ENCODE measurements around the gene SLC24A4. TPM values are rescaled to one million over a fixed set of nuclear protein-coding genes. Genes with fewer than 3 reads are reported as not detected.
"Not testable (repeated sequence)": the region's sequence is repeated elsewhere in the genome, so short reads cannot be mapped to it uniquely, and the experiment has no call there.

Gene SLC24A4
- total RNA-seq, 1 donor from 2014 or later = not detected

DNA sequence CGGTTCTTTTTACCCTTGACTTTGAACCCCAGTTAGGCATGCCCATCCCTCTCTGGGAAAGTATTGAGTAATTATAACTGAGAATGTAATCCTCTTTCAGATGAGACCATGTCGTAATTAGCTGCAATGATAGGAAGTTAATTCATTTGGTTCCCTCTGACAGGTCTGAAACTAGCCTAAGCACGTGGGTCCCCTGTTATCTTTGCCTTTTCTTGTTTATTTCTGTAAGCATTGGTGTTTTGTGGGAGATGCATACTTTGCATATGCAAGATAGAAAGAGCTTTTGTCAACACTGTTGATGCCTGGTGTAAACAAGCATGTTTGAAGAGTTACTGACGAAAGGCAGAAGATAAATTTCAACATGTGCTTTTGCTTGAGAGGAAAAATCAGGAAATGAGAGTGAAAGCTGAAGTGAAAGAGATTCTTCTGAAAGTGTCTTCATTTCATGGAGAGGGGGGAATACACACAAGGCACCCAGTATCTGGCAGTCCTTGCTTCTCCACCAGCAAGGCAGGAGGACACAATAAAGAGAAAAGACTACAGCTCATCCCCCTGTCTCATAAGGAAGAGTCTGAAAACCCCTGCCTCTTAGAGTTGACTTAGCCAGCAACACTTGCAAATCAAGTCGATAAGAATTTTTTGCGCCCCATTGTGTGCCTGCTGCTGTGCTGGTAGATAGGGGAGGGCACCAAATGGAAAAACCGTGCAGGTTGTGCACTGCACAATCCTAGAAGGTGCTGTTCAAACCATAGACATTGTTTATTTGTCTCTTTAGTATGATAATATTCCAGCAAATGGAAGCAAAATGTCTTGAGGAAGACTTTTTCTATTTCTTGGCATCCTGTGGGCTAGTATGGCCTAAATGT, 77.8 kb downstream of the SLC24A4 start:
- Mint-ChIP-seq H3K4me1 (ENCODE audit: unreplicated experiment) (peaks cover 8% of the 10 kb centered on the region), H3K27ac (ENCODE audit: unreplicated experiment) (no peak overlapping the region), H3K27me3 (ENCODE audit: unreplicated experiment) (peaks cover 13% of the 10 kb centered on the region), H3K4me3 (ENCODE audit: unreplicated experiment) (no peak overlapping the region), H3K36me3 (ENCODE audit: unreplicated experiment) (no peaks in the 10 kb centered on the region), H3K9me3 (ENCODE audit: unreplicated experiment) (no peaks in the 10 kb centered on the region)
- DNase-seq (ENCODE audit: extremely low spot score, unreplicated experiment) = no peak
- TF ChIP-seq, protein P1, sequence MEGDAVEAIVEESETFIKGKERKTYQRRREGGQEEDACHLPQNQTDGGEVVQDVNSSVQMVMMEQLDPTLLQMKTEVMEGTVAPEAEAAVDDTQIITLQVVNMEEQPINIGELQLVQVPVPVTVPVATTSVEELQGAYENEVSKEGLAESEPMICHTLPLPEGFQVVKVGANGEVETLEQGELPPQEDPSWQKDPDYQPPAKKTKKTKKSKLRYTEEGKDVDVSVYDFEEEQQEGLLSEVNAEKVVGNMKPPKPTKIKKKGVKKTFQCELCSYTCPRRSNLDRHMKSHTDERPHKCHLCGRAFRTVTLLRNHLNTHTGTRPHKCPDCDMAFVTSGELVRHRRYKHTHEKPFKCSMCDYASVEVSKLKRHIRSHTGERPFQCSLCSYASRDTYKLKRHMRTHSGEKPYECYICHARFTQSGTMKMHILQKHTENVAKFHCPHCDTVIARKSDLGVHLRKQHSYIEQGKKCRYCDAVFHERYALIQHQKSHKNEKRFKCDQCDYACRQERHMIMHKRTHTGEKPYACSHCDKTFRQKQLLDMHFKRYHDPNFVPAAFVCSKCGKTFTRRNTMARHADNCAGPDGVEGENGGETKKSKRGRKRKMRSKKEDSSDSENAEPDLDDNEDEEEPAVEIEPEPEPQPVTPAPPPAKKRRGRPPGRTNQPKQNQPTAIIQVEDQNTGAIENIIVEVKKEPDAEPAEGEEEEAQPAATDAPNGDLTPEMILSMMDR (IDR thresholded peaks at IDR 0.05) = no peak

DNA sequence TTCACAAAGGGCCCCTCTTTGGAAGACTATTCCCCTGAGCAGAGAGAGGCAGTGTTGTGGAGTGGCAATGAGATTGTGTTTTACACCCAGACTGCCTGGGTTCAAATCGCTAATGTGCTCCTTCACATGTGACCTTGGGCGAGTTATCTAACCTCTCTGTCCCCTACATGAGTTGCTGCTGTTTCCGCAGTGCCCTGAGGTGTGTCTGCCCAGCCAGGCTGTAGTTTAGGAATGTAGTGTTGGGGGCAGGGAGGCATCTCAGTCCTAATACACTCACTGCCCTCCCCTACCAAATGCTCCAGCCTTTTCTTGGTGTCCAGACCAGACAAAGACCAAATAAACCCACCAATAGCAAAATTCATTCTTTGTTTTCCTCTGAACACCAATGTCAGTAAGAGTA, 78.6 kb downstream of the SLC24A4 start:
- no peak overlapping the region for H3K27ac Mint-ChIP-seq (ENCODE audit: unreplicated experiment)
- H3K4me1 Mint-ChIP-seq (ENCODE audit: unreplicated experiment) = peaks cover 8% of the 10 kb centered on the region
- H3K4me3 Mint-ChIP-seq (ENCODE audit: unreplicated experiment) = no peak overlapping the region

DNA sequence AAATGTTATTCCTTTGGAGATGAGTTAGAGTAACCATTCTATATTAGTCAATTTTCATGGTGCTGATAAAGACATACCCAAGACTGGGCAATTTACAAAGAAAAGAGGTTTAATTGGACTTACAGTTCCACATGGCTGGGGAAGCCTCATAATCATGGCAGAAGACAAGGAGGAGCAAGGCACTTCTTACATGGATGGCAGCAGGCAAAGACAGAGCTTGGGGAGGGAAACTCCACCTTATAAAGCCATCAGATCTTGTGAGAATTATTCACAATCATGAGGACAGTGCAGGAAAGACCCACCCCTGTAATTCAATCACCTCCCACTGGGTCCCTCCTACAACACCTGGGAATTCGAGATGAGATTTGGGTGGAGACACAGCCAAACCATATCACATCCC, 79.5 kb downstream of the SLC24A4 start:
- not testable (repeated sequence) for H3K9me3 Mint-ChIP-seq (ENCODE audit: unreplicated experiment); H3K4me3 Mint-ChIP-seq (ENCODE audit: unreplicated experiment)

More for the DNA sequence above, 78.6 kb downstream of the SLC24A4 start:
- TF ChIP-seq, protein P1 (IDR thresholded peaks at IDR 0.05) = no peak
- Mint-ChIP-seq H3K9me3 (ENCODE audit: unreplicated experiment) (no peaks in the 10 kb centered on the region), H3K27me3 (ENCODE audit: unreplicated experiment) (peaks cover 13% of the 10 kb centered on the region), H3K36me3 (ENCODE audit: unreplicated experiment) (no peaks in the 10 kb centered on the region)
- DNase-seq (ENCODE audit: extremely low spot score, unreplicated experiment) = no peak

DNA sequence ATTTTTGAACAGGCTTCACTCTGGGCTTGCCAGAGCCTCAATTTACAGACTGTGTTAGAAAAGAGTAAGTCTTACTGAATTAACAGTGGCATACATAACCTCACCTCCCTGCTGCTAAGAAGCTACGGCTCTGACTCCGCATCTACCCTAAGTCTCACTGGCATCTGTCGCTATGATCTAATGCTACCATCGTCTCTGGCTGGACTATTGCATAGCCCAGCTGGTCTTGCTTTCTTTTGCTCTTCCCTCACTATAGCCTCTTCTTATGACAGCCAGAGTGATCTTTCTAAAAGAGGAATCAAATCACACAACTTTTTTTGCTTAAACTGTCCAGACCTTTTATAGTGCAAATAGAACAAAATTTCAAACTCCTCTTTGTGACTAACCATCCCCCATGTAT, 81.1 kb downstream of the SLC24A4 start:
- TF ChIP-seq, protein P1 (IDR thresholded peaks at IDR 0.05) = no peak
- no peaks in the 10 kb centered on the region for H3K9me3 Mint-ChIP-seq (ENCODE audit: unreplicated experiment)
- H3K27ac Mint-ChIP-seq (ENCODE audit: unreplicated experiment) = no peak overlapping the region
- H3K4me3 Mint-ChIP-seq (ENCODE audit: unreplicated experiment) = no peak overlapping the region
- H3K27me3 Mint-ChIP-seq (ENCODE audit: unreplicated experiment) = peaks cover 16% of the 10 kb centered on the region
- no peaks in the 10 kb centered on the region for H3K4me1 Mint-ChIP-seq (ENCODE audit: unreplicated experiment)
- no peaks in the 10 kb centered on the region for H3K36me3 Mint-ChIP-seq (ENCODE audit: unreplicated experiment)
- no peak for DNase-seq (ENCODE audit: extremely low spot score, unreplicated experiment)

More for the DNA sequence above, 79.5 kb downstream of the SLC24A4 start:
- H3K4me1 Mint-ChIP-seq (ENCODE audit: unreplicated experiment); H3K36me3 Mint-ChIP-seq (ENCODE audit: unreplicated experiment); DNase-seq (ENCODE audit: extremely low spot score, unreplicated experiment); H3K27ac Mint-ChIP-seq (ENCODE audit: unreplicated experiment): not testable (repeated sequence)
- H3K27me3 Mint-ChIP-seq (ENCODE audit: unreplicated experiment) = peaks cover 13% of the 10 kb centered on the region

DNA sequence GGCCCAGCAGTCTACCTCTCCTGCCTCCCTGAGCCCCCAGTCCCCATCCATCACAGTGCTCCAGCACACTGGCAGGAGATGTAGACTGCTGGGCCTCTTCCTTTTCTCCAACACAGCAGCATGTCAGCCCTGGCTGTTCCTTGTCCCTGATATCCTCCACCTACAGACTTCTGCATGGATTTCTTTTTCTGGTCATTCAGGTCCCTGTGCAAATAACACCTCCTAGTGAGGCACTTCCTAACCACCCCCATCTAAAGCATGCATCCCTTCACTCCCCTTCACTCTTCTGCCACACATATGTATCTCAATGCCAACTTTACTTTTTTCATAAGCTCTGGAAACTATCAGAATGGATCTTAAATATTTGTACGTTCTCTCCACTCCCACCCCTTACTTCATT, 81.5 kb downstream of the SLC24A4 start:
- Mint-ChIP-seq H3K27ac (ENCODE audit: unreplicated experiment) (no peak overlapping the region), H3K9me3 (ENCODE audit: unreplicated experiment) (no peaks in the 10 kb centered on the region), H3K27me3 (ENCODE audit: unreplicated experiment) (peaks cover 16% of the 10 kb centered on the region), H3K4me3 (ENCODE audit: unreplicated experiment) (no peak overlapping the region), H3K36me3 (ENCODE audit: unreplicated experiment) (no peaks in the 10 kb centered on the region), H3K4me1 (ENCODE audit: unreplicated experiment) (no peaks in the 10 kb centered on the region)
- DNase-seq (ENCODE audit: extremely low spot score, unreplicated experiment) = no peak
- TF ChIP-seq, protein P1 (IDR thresholded peaks at IDR 0.05) = no peak
